Eye (tissue), 1 donor: ENCODE results near the gene SYNDIG1L.

Experiments used
- DNase-seq: peaks from one replicate; pipeline ENCODE4 v3.0.0-alpha.2; 2015

Gene SYNDIG1L

GRCh38 chr14:74358176-74358829 lies 67.7 kb downstream of the SYNDIG1L start:
- DNase-seq = no peak

GRCh38 chr14:74357585-74357984 lies 68.4 kb downstream of the SYNDIG1L start:
- DNase-seq = no peak

- no peak for DNase-seq
These were observed 69.0 kb downstream of the SYNDIG1L start for GRCh38 chr14:74356892-74357575.
